ENCODE data around the gene SMPDL3B. TPM values are rescaled to one million over a fixed set of nuclear protein-coding genes. Genes with fewer than 3 reads are reported as not detected.

Gene SMPDL3B, protein sequence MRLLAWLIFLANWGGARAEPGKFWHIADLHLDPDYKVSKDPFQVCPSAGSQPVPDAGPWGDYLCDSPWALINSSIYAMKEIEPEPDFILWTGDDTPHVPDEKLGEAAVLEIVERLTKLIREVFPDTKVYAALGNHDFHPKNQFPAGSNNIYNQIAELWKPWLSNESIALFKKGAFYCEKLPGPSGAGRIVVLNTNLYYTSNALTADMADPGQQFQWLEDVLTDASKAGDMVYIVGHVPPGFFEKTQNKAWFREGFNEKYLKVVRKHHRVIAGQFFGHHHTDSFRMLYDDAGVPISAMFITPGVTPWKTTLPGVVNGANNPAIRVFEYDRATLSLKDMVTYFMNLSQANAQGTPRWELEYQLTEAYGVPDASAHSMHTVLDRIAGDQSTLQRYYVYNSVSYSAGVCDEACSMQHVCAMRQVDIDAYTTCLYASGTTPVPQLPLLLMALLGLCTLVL
- total RNA-seq, result 0.26 and 0.39 TPM in 2 replicates

GRCh38 chr1:27934818-27935549, at the start of gene SMPDL3B:
Gene SMPDL3B, plus strand, starts transcription at chr1:27935000. Its CDS starts 184 bp downstream, at chr1:27935184.
- DNase-seq (ENCODE audit: low read depth, low spot score), result no peak

DNA sequence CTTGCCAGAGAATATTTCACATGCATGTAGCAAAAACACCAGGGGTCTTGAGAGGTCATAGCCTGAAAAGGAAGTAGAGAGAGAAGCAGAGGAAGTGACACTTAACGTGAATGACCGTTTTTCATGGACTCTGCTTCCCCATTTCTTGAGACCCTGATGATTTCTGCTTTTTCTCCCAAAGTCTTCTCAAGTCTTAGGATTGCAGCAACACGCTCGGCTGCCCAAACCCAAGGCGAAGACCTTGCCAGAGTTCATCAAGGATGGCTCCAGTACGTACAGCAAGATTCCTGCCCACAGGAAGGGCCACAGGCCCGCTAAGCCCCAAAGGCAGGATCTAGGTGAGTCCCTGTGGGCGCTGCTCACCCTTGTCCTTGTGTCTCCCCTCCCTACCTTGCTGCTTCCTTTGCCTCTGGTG, 49.7 kb upstream of the SMPDL3B start:
- no peak for DNase-seq (ENCODE audit: low read depth, low spot score)

- no peak for DNase-seq (ENCODE audit: low read depth, low spot score)
These were observed 49.0 kb upstream of the SMPDL3B start for GRCh38 chr1:27885621-27886352.

DNA sequence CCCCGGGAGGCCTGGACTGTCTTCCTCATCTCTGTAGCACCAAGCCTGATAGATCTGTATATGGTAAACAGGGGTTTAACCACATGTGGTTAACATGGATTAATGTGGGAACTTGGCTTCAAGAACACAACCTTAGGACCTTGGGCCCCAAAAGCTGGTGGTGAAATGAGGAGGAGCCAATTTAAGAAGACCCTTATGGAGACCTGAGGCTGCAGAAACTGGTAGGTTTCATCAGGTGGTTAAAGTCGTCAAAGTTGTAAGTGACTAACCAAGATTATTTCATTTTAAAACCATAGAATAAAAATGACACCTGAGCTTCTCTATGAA, 48.5 kb upstream of the SMPDL3B start:
- no peak for DNase-seq (ENCODE audit: low read depth, low spot score)

GRCh38 chr1:27886744-27887143, 48.1 kb upstream of the SMPDL3B start:
- no peak for DNase-seq (ENCODE audit: low read depth, low spot score)

DNA sequence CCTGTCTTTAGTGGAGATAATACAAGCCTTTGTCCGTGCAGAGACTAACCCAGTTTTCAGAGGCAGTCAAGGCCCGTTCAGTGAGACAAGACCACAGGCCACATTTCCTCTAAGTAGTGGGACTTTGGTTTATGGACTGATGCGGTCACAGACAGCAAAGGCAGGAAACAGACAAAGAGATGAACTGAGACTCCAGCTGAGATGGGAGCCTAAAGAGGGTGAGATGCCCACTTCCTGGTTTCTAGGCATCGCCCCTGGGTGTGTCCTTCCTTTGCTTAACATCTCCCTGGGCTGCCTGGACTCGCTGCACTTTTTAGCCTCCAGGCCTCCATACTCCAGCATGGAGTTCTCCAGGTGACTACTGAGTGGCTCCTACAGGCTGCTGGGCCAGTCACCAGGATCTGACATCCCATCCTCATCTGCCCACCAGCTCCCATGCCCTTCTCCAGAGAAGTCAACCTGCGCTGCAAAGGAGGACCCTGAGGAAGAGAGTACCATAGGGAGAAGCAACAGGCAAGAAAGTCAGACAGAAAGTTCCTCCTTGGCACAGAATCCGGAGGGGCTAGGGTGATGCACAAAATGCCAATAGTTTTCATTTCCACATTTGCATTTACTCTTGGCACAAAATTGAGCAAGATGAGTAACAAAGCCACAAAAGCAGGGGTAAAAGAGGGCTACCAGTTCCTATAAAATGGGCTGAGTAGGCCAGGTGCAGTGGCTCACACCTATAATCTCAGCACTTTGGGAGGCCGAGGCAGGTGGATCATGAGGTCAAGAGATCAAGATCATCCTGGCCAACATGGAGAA, 47.4 kb upstream of the SMPDL3B start:
- no peak for DNase-seq (ENCODE audit: low read depth, low spot score)

- no peak for DNase-seq (ENCODE audit: low read depth, low spot score)
These were observed 45.3 kb upstream of the SMPDL3B start for GRCh38 chr1:27889506-27889905.

DNA sequence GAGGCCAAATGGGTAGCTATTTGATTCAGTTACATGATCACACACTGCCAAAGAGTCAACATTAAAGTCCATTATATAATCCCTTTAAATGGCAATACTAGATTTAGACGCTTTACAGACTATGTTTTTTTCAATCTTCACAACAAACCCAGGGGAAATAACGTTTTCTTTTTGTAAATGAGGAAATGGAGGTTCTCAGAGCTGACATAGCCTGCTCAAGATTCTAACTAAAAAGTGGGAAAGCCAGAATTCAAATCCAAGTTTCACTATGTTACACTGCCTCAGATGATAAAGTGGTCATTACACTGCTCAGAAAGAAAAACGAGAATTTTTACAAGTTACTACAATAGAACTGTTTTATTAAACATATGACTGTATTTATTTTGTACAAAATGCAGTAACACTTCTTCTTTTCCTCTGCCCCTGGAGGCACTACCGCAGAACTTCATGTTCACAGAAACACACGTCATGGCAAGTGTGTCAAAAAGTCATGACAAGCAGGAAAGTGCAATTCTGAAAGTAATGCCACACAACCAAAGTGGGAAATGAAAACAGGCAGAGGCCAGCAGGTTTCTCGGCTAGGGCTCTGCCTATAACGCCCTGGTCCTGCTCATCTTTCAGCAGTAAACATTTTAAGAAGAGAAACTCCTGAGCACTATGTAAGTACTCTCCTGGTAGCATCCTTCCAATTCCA, 43.5 kb upstream of the SMPDL3B start:
- no peak for DNase-seq (ENCODE audit: low read depth, low spot score)

DNA sequence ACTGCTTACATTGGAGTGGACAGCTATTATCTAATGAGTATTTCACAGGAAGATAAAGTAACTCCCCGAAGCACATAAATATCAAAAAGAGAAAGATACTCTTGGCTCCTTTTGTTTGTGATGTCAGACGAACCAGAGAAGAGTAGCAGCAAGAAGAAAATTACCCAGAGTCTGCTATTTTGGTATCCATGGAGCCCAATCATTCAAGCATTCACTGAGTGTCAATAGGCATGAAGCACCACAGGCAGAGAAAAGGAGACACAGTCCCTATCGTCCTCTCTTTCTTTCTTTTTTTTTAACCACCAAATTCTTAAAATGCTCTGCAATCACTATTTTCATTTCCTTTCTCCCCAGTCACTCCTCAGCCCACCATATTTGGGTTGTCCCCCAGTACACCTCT, 40.3 kb upstream of the SMPDL3B start:
- DNase-seq (ENCODE audit: low read depth, low spot score), result no peak

DNA sequence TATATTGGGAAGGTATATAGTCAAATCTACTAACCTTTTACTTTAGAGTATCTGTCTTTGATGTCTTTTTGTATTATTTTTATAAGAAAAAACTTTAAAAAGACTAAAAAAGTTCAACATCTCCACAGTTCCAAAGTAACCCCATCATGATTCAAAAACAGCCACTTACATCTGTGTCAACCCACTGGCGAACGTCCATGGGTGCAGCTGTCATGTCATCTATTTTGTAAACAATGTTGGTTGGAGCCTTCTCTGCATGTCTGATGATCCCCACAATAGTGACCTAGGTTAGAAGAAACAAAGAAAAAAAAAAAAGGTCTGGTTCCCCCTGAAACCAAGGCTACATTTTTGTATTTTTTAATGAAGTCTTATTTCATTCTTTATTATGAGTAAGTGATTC, 28.0 kb upstream of the SMPDL3B start:
- DNase-seq (ENCODE audit: low read depth, low spot score), result no peak

DNA sequence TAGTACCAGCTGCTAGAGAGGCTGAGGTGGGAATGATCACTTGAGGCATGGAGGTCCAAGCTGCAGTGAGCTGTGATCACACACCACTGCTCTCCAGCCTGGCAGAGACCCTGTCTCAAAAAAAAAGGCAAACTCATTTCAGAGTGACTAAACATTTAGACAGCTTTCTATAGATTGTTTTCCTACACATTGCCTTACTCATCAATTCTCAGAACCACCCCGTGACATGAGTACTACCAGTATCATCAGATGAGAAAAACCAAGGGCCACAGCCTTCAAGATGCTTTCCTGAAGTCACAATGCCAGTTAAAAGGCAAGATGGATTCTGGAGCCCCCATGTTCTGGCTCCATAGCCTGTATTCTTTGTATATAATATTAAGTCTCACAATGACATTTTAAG, 22.4 kb upstream of the SMPDL3B start:
- no peak for DNase-seq (ENCODE audit: low read depth, low spot score)

DNA sequence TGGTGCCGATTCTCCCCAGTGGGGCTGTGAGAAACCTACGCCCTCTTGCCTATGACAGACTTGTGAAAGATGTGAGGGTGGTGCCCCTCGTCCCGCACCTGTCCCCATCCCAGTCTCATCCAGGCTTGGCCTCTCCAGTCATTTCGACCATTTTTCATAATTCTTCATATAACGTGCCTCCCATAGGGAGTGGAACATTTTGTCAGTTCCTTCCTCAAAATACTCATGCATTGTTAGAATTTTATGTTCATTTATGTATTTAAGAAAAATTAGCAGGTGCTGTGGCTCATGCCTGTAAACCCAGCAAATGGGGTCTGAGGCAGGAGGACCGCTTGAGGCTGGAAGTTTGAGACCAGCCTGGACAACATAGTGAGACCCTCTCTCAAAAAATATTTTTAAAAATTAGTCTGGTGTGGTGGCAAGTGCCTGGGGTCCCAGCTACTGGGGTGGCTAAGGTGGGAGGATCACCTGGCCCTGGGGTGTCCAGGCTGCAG, 19.7 kb upstream of the SMPDL3B start:
- DNase-seq (ENCODE audit: low read depth, low spot score), result no peak

DNA sequence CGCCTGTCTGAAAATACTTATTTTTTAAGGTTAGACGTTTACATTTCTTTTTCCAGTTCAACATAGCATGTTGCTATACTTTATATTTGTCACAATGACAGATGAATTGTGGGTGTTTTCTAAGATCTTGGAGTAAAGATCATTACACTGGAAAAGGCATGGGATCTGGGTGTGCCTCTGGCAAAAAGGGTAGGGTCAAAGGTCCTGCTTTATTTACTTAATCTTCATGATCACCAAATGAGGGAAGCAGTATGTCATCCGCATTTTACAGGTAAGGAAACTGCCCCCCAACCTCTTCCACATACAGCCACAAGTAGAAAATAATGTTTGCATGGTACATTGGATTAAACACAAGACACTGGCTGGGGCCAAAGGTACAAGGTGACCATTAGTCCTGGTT, 12.5 kb upstream of the SMPDL3B start:
- DNase-seq (ENCODE audit: low read depth, low spot score), result no peak

DNA sequence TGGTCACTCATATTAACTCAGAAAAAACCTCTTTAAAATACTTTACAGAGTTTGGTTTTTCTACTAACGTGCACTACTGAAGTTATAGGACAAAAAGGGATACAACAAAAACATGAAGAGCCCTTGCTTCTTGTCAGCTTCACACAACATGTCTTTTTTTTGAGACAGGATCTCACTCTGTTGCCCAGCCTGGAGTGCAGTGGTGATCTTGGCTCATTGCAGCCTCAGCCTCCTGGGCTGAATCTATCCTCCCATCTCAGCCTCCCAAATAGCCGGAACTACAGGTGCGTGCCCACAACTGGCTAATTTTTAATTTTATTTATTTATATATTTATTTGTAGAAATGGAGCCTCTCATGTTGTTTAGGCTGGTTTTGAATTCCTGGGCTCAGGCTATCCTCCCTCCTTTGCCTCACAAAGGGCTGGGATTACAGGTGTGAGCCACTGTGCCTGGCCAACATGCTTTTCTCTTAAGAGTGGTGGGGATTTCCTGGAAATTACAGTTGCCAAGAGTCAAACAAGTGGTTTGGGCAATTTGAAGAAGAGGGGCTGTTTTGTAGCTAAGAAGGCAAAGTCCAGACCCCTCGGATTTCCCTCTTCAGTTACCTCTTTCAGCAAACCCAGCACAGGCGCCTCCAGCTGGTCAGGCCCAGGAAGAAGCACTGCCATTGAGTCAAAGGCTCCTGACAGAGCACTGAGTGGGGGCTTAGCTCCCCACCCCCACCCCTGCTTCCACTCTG, 6.4 kb upstream of the SMPDL3B start:
- no peak for DNase-seq (ENCODE audit: low read depth, low spot score)

DNA sequence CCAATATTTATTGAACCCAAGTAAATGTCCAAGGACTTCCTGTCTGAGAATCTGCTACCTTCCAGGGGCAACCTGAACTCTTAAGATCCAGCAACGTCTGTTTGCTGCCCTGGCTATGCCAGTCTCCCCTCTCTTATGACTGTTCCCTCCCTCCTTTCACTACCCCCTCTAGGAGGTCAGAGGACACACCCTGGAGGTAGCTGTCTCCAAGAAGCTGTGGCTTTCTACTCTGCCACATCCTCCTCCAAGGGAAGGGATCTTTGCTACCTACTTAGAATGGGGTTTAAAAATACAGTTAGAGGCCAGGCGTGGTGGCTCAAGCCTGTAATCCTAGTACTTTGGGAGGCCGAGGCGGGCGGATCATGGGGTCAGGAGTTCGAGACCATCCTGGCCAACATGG, 3.6 kb upstream of the SMPDL3B start:
- no peak for DNase-seq (ENCODE audit: low read depth, low spot score)

- DNase-seq (ENCODE audit: low read depth, low spot score), result no peak
These were observed 3.0 kb upstream of the SMPDL3B start for GRCh38 chr1:27931759-27932158.

DNA sequence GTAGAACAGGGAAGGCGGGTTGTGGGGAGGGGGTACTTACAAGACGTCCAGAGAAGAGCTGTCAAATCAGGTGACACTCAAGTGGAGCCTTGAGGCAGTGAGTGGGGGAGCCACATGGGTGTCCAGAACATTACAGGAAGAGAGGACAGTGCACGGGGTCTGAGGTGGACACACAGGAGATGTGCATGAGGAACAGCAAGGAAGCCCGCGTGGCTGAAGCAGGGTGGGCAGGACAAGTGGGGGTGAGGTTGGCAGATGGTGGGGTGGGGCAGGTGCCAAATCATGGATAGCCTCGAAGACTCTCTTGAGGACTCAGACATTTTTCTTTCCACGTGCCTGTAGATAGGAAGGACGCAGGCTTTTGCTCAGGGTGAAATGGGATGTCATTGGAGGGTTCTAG, 921 bp downstream of the SMPDL3B start:
- no peak for DNase-seq (ENCODE audit: low read depth, low spot score)

- no peak for DNase-seq (ENCODE audit: low read depth, low spot score)
These were observed 1.6 kb downstream of the SMPDL3B start for GRCh38 chr1:27936370-27936769.

GRCh38 chr1:27937524-27937836, 2.7 kb downstream of the SMPDL3B start:
- no peak for DNase-seq (ENCODE audit: low read depth, low spot score)

GRCh38 chr1:27938488-27938887, 3.7 kb downstream of the SMPDL3B start:
- no peak for DNase-seq (ENCODE audit: low read depth, low spot score)
